ENCODE data around the gene TOX2.

The TOX2 gene

GRCh38 chr20:43977252-43977651 is 62.6 kb downstream of the TOX2 start:
- Mint-ChIP-seq H3K4me1 (no peaks in the 10 kb centered on the region), H3K27ac (no peak overlapping the region), H3K4me3 (no peak overlapping the region), H3K36me3 (no peaks in the 10 kb centered on the region), H3K9me3 (no peaks in the 10 kb centered on the region), H3K27me3 (peaks cover 6% of the 10 kb centered on the region)
- ATAC-seq (ENCODE audit: low read depth) (no peak), DNase-seq (ENCODE audit: low spot score in 2 of 2) (no peak)

- Mint-ChIP-seq H3K36me3 (no peaks in the 10 kb centered on the region), H3K4me1 (peaks cover 4% of the 10 kb centered on the region), H3K4me3 (no peak overlapping the region), H3K27me3 (peaks cover 6% of the 10 kb centered on the region), H3K27ac (no peak overlapping the region), H3K9me3 (no peaks in the 10 kb centered on the region)
- DNase-seq (ENCODE audit: low spot score in 2 of 2) (no peak), ATAC-seq (ENCODE audit: low read depth) (no peak)
Observed at GRCh38 chr20:43977962-43978361, 63.3 kb downstream of the TOX2 start.

- ATAC-seq (ENCODE audit: low read depth) = no peak
- peaks cover 4% of the 10 kb centered on the region for H3K27me3 Mint-ChIP-seq
- H3K4me3 Mint-ChIP-seq = no peak overlapping the region
- H3K9me3 Mint-ChIP-seq = no peaks in the 10 kb centered on the region
- H3K36me3 Mint-ChIP-seq = no peaks in the 10 kb centered on the region
- H3K27ac Mint-ChIP-seq = no peak overlapping the region
- no peak for DNase-seq (ENCODE audit: low spot score in 2 of 2)
- peaks cover 4% of the 10 kb centered on the region for H3K4me1 Mint-ChIP-seq
Observed at GRCh38 chr20:43979576-43980105, 65.0 kb downstream of the TOX2 start.

DNA sequence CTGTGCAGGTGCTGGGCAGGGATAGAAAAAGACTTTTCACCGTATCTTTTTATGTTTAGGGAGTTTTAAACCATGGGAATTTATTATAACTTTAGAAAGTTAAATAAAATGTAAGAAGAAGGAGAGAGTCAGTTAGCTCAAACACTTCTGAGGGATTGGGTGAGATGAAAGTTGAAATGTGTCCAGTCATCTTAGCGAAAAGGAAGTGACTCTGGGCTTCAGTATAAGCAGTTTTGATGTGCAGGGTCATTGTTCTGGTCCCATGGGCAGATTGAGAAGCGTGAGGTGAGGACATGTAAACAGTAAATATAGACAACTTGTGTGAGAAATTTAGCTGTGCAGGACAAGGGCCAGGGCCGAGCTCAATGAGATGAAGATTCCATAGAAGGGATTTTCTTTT is 66.9 kb downstream of the TOX2 start:
- Mint-ChIP-seq H3K4me1 (peaks cover 4% of the 10 kb centered on the region), H3K9me3 (no peaks in the 10 kb centered on the region), H3K27ac (no peak overlapping the region), H3K27me3 (peaks cover 4% of the 10 kb centered on the region), H3K36me3 (no peaks in the 10 kb centered on the region), H3K4me3 (no peak overlapping the region)
- ATAC-seq (ENCODE audit: low read depth) (no peak), DNase-seq (ENCODE audit: low spot score in 2 of 2) (no peak)

DNA sequence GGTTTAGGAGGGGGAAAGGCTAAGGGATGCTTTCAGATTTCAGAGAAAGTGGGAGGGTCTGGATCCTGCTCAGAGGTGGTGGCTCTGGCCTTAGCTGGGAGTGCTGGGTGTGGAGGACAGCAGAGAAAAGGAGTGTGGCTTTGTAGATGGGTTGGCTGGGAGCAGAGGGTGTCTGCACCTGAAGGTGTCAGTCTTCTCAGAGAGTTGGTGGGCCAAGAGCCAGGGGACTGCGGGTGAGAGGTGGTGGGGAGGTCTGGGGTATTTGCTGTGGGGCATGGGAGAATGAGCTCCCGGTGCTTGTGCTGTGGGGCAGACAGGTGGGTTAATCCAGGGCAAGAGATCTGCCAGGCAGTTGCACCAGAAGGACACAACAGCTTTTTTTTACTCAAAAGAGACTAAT is 67.4 kb downstream of the TOX2 start:
- Mint-ChIP-seq H3K9me3 (no peaks in the 10 kb centered on the region), H3K27me3 (peaks cover 4% of the 10 kb centered on the region), H3K4me1 (peaks cover 4% of the 10 kb centered on the region), H3K27ac (no peak overlapping the region), H3K4me3 (no peak overlapping the region), H3K36me3 (no peaks in the 10 kb centered on the region)
- DNase-seq (ENCODE audit: low spot score in 2 of 2) = no peak
- ATAC-seq (ENCODE audit: low read depth) = no peak

DNA sequence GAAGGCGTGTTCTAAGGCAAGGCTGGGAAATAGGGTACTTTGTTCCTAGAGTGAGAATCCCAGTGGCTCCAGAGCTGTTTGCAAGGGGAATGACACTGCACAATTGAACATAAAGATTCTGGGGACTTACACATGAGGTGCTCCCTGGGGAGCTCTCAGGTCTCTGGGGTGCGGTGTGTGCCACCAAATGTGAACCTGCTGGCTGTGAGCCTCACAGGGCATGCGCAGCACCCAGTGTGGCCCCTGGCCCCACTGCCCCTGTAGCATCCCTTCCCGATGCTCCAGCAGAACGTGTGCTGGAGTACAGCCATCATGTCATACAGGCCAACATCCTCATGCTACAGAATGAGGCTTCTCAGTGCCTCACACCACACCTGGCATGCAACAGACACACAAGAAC is 68.2 kb downstream of the TOX2 start:
- H3K27me3 Mint-ChIP-seq = peaks cover 4% of the 10 kb centered on the region
- ATAC-seq (ENCODE audit: low read depth) (no peak), DNase-seq (ENCODE audit: low spot score in 2 of 2) (no peak)
- H3K9me3 Mint-ChIP-seq = no peaks in the 10 kb centered on the region
- H3K36me3 Mint-ChIP-seq = no peaks in the 10 kb centered on the region
- H3K27ac Mint-ChIP-seq = no peak overlapping the region
- H3K4me3 Mint-ChIP-seq = no peak overlapping the region
- H3K4me1 Mint-ChIP-seq = peaks cover 4% of the 10 kb centered on the region

DNA sequence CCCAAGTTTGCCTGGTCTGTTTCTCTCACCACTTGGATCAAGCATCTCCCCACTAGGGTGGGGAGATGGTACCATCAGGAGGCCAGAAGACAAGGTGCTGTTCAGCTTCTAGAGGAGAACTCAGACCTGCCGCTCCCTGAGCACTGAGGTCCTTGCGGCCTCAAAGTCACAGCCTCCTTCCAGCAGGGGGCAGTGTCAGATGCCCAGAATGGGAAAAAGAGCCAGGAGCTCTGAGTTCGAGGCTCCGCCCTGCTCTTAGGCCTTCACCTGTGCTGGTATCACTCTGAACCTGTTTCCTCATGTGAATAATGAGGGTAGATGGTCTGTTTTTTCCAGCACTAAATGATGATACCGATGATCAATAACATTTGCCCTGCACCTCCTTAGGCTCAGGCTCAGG is 68.7 kb downstream of the TOX2 start:
- no peak for ATAC-seq (ENCODE audit: low read depth)
- no peaks in the 10 kb centered on the region for H3K36me3 Mint-ChIP-seq
- H3K4me1 Mint-ChIP-seq = peaks cover 4% of the 10 kb centered on the region

DNA sequence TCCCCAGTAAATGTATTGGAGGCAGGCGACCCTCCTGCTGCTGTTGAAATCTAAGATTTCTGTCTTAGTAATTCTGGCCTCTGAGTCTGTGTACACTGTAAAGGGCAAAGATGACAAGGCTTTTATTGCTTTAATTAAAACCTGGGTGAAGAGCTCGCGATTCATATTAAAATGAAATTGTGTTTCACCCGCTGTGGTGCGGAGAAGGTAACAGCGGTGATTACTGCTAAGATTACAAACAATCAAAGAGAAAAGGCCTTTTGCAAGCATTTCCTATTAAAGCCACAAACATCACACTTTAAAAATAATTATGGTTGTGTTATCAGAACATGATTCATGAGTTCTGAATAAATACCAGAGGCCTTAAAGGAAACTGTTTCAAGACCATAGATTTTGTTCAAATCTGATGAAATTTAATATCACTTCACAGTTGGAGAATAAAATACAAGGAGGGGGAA is 69.3 kb downstream of the TOX2 start:
- ATAC-seq (ENCODE audit: low read depth) (no peak), DNase-seq (ENCODE audit: low spot score in 2 of 2) (no peak)
- no peaks in the 10 kb centered on the region for H3K36me3 Mint-ChIP-seq
- no peaks in the 10 kb centered on the region for H3K9me3 Mint-ChIP-seq
- H3K27ac Mint-ChIP-seq = no peak overlapping the region
- H3K4me3 Mint-ChIP-seq = no peak overlapping the region
- peaks cover 2% of the 10 kb centered on the region for H3K27me3 Mint-ChIP-seq
- peaks cover 4% of the 10 kb centered on the region for H3K4me1 Mint-ChIP-seq

More for the DNA sequence above, 68.7 kb downstream of the TOX2 start:
- H3K9me3 Mint-ChIP-seq = no peaks in the 10 kb centered on the region
- no peak for DNase-seq (ENCODE audit: low spot score in 2 of 2)
- H3K4me3 Mint-ChIP-seq = no peak overlapping the region
- no peak overlapping the region for H3K27ac Mint-ChIP-seq
- H3K27me3 Mint-ChIP-seq = peaks cover 4% of the 10 kb centered on the region

GRCh38 chr20:43984587-43984986 is 69.9 kb downstream of the TOX2 start:
- Mint-ChIP-seq H3K27me3 (no peaks in the 10 kb centered on the region), H3K27ac (no peak overlapping the region), H3K9me3 (no peaks in the 10 kb centered on the region), H3K36me3 (no peaks in the 10 kb centered on the region), H3K4me1 (peaks cover 4% of the 10 kb centered on the region), H3K4me3 (no peak overlapping the region)
- DNase-seq (ENCODE audit: low spot score in 2 of 2) (no peak), ATAC-seq (ENCODE audit: low read depth) (no peak)

- H3K4me3 Mint-ChIP-seq = no peak overlapping the region
- DNase-seq (ENCODE audit: low spot score in 2 of 2) (no peak), ATAC-seq (ENCODE audit: low read depth) (no peak)
- no peak overlapping the region for H3K27ac Mint-ChIP-seq
- no peaks in the 10 kb centered on the region for H3K9me3 Mint-ChIP-seq
- no peaks in the 10 kb centered on the region for H3K27me3 Mint-ChIP-seq
- H3K36me3 Mint-ChIP-seq = no peaks in the 10 kb centered on the region
- peaks cover 4% of the 10 kb centered on the region for H3K4me1 Mint-ChIP-seq
Observed at GRCh38 chr20:43985121-43985520, 70.5 kb downstream of the TOX2 start.

- no peaks in the 10 kb centered on the region for H3K27me3 Mint-ChIP-seq
- no peaks in the 10 kb centered on the region for H3K9me3 Mint-ChIP-seq
Observed at GRCh38 chr20:43985608-43986316, 71.1 kb downstream of the TOX2 start.

DNA sequence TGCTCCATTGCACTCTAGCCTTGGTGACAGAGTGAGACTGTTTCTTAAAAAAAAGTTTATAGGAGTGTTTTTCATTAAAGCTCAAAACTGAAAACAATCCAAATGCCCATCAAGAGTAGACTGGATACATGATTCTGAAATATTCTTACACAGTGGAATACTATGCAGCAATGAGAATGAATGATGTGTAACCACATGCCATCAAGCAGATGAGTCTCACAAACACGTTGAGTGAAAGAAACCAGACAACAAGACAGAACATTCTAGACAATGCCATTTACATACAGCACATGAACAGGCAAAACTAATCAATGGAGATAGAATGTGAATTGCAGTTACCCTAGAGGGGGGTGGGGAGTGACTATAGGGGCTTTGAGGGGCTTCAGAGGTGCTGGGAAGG is 72.4 kb downstream of the TOX2 start:
- H3K27me3 Mint-ChIP-seq = no peaks in the 10 kb centered on the region
- no peaks in the 10 kb centered on the region for H3K9me3 Mint-ChIP-seq
- H3K4me3 Mint-ChIP-seq = no peak overlapping the region

More at GRCh38 chr20:43985608-43986316, 71.1 kb downstream of the TOX2 start:
- ATAC-seq (ENCODE audit: low read depth) (no peak), DNase-seq (ENCODE audit: low spot score in 2 of 2) (no peak)
- Mint-ChIP-seq H3K4me1 (peaks cover 4% of the 10 kb centered on the region), H3K27ac (no peak overlapping the region), H3K4me3 (no peak overlapping the region), H3K36me3 (no peaks in the 10 kb centered on the region)

DNA sequence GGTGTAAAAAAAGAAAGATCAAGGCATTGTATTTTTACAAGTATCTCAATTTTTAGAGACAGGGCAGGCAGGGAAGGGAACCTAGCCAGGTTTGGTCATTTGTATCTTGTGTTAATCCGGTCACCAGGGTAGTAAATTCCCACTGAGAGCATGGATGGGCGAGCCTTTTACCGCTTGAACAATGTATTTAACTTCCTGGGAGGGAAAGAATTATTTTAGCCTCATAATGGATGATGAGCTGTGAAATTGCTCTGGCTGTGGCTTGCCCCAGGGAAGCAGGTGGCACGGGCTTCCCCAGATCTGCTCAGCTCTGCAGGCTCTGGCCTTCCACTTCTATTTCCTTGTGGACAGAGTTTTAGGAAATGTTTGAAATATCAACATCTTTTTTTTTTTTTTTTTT is 72.9 kb downstream of the TOX2 start:
- Mint-ChIP-seq H3K27ac (no peak overlapping the region), H3K4me3 (no peak overlapping the region), H3K9me3 (no peaks in the 10 kb centered on the region), H3K4me1 (peaks cover 2% of the 10 kb centered on the region), H3K27me3 (no peaks in the 10 kb centered on the region), H3K36me3 (no peaks in the 10 kb centered on the region)
- DNase-seq (ENCODE audit: low spot score in 2 of 2) (no peak), ATAC-seq (ENCODE audit: low read depth) (no peak)

More for the DNA sequence above, 72.4 kb downstream of the TOX2 start:
- no peak overlapping the region for H3K27ac Mint-ChIP-seq
- no peaks in the 10 kb centered on the region for H3K36me3 Mint-ChIP-seq
- DNase-seq (ENCODE audit: low spot score in 2 of 2) = no peak
- peaks cover 4% of the 10 kb centered on the region for H3K4me1 Mint-ChIP-seq
- ATAC-seq (ENCODE audit: low read depth) = no peak

GRCh38 chr20:43988451-43988850 is 73.8 kb downstream of the TOX2 start:
- Mint-ChIP-seq H3K4me3 (no peak overlapping the region), H3K9me3 (no peaks in the 10 kb centered on the region), H3K36me3 (no peaks in the 10 kb centered on the region), H3K27me3 (no peaks in the 10 kb centered on the region), H3K4me1 (no peaks in the 10 kb centered on the region), H3K27ac (no peak overlapping the region)
- no peak for ATAC-seq (ENCODE audit: low read depth)
- DNase-seq (ENCODE audit: low spot score in 2 of 2) = no peak

DNA sequence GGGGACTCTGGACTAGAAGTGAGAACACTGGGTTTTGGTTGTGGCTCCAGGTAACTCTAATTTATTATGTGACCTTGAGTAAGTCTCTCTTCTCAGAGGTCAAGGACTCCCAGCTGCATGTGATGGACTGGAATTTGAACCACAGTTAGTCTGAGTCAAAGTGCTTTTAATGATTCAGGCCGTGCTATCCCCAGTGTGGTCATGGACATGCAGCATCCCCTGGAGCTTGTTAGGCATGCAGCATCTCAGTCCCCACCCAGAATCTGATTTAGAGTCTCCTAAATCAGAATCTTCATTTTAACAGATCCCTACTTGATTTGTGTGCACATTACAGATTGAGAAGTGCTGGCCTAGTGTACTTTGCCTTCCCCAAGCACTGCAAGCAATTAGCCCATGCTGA is 74.2 kb downstream of the TOX2 start:
- no peaks in the 10 kb centered on the region for H3K36me3 Mint-ChIP-seq
- DNase-seq (ENCODE audit: low spot score in 2 of 2) (no peak), ATAC-seq (ENCODE audit: low read depth) (no peak)
- no peak overlapping the region for H3K27ac Mint-ChIP-seq
- no peaks in the 10 kb centered on the region for H3K9me3 Mint-ChIP-seq
- H3K4me1 Mint-ChIP-seq = no peaks in the 10 kb centered on the region
- H3K27me3 Mint-ChIP-seq = no peaks in the 10 kb centered on the region
- no peak overlapping the region for H3K4me3 Mint-ChIP-seq
